Measurements from ENCODE around the gene RCBTB1.

DNA sequence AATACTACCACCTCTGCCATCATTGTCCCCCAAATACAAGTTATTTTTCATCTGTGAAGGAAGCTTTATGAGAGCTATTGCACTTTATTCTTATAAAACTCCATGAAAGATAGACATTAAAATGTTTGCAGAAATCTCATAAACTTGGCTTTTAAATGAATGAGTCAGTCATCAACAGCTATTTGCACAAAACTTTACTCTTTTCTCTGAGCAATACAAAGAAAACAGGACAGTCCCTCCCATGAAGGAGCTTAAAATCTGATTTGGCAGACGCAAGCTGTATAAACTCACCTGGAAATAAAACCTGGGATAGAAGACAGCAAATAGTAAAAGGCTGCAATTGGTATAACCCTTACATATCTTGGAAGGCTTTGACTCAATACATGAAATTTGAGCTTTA lies 16.6 kb upstream of the RCBTB1 start:
- TF ChIP-seq ZNF274 (IDR thresholded peaks at IDR 0.05; ENCODE audit: low read depth, low read length) (no peak), YY1 (IDR thresholded peaks at IDR 0.05; ENCODE audit: insufficient read depth, insufficient read length) (no peak)
